ENCODE data around the gene CYLD. TPM values are rescaled to one million over a fixed set of nuclear protein-coding genes. Genes with fewer than 3 reads are reported as not detected.

The CYLD gene
- total and polyA plus RNA-seq, 2 donors (not counting 1 experiment from before 2014, with no cell fraction given) = 30.0 to 160 TPM

DNA sequence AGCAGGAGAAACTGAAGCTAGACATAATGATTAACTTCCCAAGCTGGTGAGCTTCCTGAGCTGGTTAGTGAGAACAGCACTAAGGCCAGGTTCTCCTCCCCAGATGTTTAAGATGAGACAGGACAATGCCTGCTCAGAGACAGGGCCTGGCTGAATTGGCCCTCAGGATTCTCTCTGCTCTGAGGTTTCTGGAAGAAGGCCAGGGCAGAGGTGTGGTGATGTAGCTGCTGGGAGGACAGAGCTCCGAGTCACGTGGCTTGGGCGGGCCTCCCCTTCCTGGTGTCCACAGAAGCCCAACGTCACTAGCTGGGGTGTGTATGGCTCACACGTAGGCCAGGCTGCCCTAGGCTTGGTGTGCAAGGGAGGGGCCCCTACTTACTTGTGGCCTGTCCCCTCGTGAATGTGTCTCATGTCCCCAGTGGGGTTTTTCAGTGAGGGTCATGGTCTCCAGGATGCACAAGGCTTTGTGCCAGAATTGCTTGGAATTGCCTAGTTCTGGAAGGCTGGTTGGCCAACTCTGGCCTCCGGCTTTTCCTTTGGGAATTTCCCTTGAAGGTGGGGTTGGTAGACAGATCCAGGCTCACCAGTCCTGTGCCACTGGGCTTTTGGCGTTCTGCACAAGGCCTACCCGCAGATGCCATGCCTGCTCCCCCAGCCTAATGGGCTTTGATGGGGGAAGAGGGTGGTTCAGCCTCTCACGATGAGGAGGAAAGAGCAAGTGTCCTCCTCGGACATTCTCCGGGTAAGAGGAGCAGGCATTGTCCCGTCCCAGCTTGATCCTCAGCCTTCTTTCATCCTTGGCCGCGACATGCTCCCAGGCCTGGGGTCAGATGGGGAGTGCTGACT, 45.1 kb upstream of the CYLD start:
- ChIA-PET POLR2A (interaction anchor here (0.9 to 1.6 kb wide), 3 partner anchors 13 to 16 kb away, joined by 3 to 10 read pairs (median 3); partner anchors contain the start of gene SNX20), CTCF (interaction anchor here (1.0 to 2.1 kb wide), 4 partner anchors 10 to 16 kb away, joined by 3 to 8 read pairs (median 4); partner anchors contain the start of gene SNX20)
- Histone ChIP-seq H2AFZ (ENCODE audit: insufficient read depth, low read depth, low read length, poor library complexity, severe bottlenecking) (peak overlapping the region; percentile 38), H3K4me2 (replicated peaks; ENCODE audit: low read depth, low read length, poor library complexity, severe bottlenecking) (peak overlapping the region; percentile 81), H4K20me1 (ENCODE audit: control insufficient read depth, insufficient read depth, low read length, poor library complexity, severe bottlenecking) (no peaks in the 10 kb centered on the region), H3K4me1 (ENCODE audit: control insufficient read depth in 2 of 2, insufficient read depth in 2 of 2, low read length in 2 of 2) (peaks cover 43 to 44% of the 10 kb centered on the region in 2 donors), H3K9ac (ENCODE audit: low read length) (no peak overlapping the region), H3K79me2 (ENCODE audit: control insufficient read depth, insufficient read depth, low read length) (no peaks in the 10 kb centered on the region), H3K36me3 (replicated peaks in 1 of 2; ENCODE audit: control extremely low read depth in 1 of 2, control insufficient read depth in 1 of 2, extremely low read depth in 1 of 2, insufficient read depth in 2 of 2, low read length in 1 of 2) (no peaks in the 10 kb centered on the region), H3K4me3 (ENCODE audit: control extremely low read depth in 1 of 5, extremely low read depth in 1 of 5, insufficient read depth in 1 of 5, low read depth in 2 of 5, low read length in 4 of 5) (no peak overlapping the region), H3K27me3 (replicated peaks in 1 of 4; ENCODE audit: control extremely low read depth in 1 of 4, control insufficient read depth in 3 of 4, insufficient read depth in 4 of 4, low read length in 3 of 4) (no peaks in the 10 kb centered on the region), H3K9me3 (ENCODE audit: control extremely low read depth in 1 of 3, control insufficient read depth in 2 of 3, insufficient read depth in 1 of 3, low read length in 2 of 3) (no peaks in the 10 kb centered on the region), H3K27ac (ENCODE audit: low read length in 2 of 2) (peak overlapping the region in 1 of 2 donors; percentile 39)
- H3K27me3 Mint-ChIP-seq = no peaks in the 10 kb centered on the region
- intact Hi-C loops (cut with micrococcal nuclease) = no loop called here
- no peaks in the 10 kb centered on the region for H3K9me3 Mint-ChIP-seq (ENCODE audit: insufficient read depth)
- peak overlapping the region; percentile 85 for H3K27ac Mint-ChIP-seq
- TF ChIP-seq, protein P1, sequence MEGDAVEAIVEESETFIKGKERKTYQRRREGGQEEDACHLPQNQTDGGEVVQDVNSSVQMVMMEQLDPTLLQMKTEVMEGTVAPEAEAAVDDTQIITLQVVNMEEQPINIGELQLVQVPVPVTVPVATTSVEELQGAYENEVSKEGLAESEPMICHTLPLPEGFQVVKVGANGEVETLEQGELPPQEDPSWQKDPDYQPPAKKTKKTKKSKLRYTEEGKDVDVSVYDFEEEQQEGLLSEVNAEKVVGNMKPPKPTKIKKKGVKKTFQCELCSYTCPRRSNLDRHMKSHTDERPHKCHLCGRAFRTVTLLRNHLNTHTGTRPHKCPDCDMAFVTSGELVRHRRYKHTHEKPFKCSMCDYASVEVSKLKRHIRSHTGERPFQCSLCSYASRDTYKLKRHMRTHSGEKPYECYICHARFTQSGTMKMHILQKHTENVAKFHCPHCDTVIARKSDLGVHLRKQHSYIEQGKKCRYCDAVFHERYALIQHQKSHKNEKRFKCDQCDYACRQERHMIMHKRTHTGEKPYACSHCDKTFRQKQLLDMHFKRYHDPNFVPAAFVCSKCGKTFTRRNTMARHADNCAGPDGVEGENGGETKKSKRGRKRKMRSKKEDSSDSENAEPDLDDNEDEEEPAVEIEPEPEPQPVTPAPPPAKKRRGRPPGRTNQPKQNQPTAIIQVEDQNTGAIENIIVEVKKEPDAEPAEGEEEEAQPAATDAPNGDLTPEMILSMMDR (IDR thresholded peaks at IDR 0.05) = no peak
- TF ChIP-seq EZH2 (IDR thresholded peaks at IDR 0.05; ENCODE audit: borderline replicate concordance, insufficient read depth, low read depth, low read length, poor library complexity, severe bottlenecking) = no peak
- ATAC-seq (ENCODE audit: low read depth) (no peak), DNase-seq (no peak)
- WGBS (ENCODE audit: insufficient coverage) = 81% methylated on average over 14 of the region's 15 CpGs
- peak overlapping the region; percentile 29 for H3K4me3 Mint-ChIP-seq
- H3K4me1 Mint-ChIP-seq = peaks cover 63% of the 10 kb centered on the region

DNA sequence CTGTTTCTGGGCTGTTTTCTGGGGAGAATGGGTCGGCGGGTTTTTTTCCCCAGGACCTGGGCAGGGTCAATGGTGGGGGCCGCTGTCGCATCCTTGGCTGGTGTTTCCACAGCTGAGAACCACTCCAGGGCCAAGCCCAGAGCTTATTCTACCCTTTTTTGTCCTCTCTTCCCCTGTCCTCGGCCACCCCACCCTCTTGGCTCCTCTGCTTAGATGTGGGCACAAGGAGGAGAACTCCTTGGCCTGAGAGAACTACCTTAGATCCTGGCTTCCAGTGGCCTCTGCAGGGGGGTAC, 44.5 kb upstream of the CYLD start:
- H3K4me3 ChIP-seq (ENCODE audit: control extremely low read depth in 1 of 5, extremely low read depth in 1 of 5, insufficient read depth in 1 of 5, low read depth in 2 of 5, low read length in 4 of 5) = peak overlapping the region in 1 of 5 experiments; percentile 64
- H2AFZ ChIP-seq (ENCODE audit: insufficient read depth, low read depth, low read length, poor library complexity, severe bottlenecking) = peak overlapping the region; percentile 70
- WGBS (ENCODE audit: insufficient coverage) = 100% methylated on average over 3 of the region's 5 CpGs
- H3K9me3 Mint-ChIP-seq (ENCODE audit: insufficient read depth) = no peaks in the 10 kb centered on the region
- H3K27me3 ChIP-seq (replicated peaks in 1 of 4; ENCODE audit: control extremely low read depth in 1 of 4, control insufficient read depth in 3 of 4, insufficient read depth in 4 of 4, low read length in 3 of 4) = no peaks in the 10 kb centered on the region
- peak overlapping the region; percentile 86 for H3K4me3 Mint-ChIP-seq
- H3K27ac Mint-ChIP-seq = peak overlapping the region; percentile 85
- ChIA-PET CTCF (interaction anchor here (1.0 to 2.1 kb wide), 3 partner anchors 10 to 16 kb away, joined by 4 to 8 read pairs (median 5); partner anchors contain the start of gene SNX20), POLR2A (interaction anchor here (0.8 to 1.6 kb wide), 4 partner anchors 11 to 44 kb away, joined by 3 to 10 read pairs (median 4); partner anchors contain the start of genes CYLD and SNX20)
- DNase-seq (no peak), ATAC-seq (ENCODE audit: low read depth) (no peak)
- intact Hi-C loops (cut with micrococcal nuclease) = no loop called here
- TF ChIP-seq, protein P1 (IDR thresholded peaks at IDR 0.05) = no peak
- TF ChIP-seq EZH2 (IDR thresholded peaks at IDR 0.05; ENCODE audit: borderline replicate concordance, insufficient read depth, low read depth, low read length, poor library complexity, severe bottlenecking) = no peak
- H3K9ac ChIP-seq (ENCODE audit: low read length) = peak overlapping the region; percentile 65
- no peaks in the 10 kb centered on the region for H3K9me3 ChIP-seq (ENCODE audit: control extremely low read depth in 1 of 3, control insufficient read depth in 2 of 3, insufficient read depth in 1 of 3, low read length in 2 of 3)
- peaks cover 43 to 44% of the 10 kb centered on the region in 2 donors for H3K4me1 ChIP-seq (ENCODE audit: control insufficient read depth in 2 of 2, insufficient read depth in 2 of 2, low read length in 2 of 2)
- no peaks in the 10 kb centered on the region for H3K36me3 ChIP-seq (replicated peaks in 1 of 2; ENCODE audit: control extremely low read depth in 1 of 2, control insufficient read depth in 1 of 2, extremely low read depth in 1 of 2, insufficient read depth in 2 of 2, low read length in 1 of 2)
- peak overlapping the region; percentile 50 to 59 for H3K27ac ChIP-seq (ENCODE audit: low read length in 2 of 2)
- peak overlapping the region; percentile 81 for H3K4me2 ChIP-seq (replicated peaks; ENCODE audit: low read depth, low read length, poor library complexity, severe bottlenecking)
- H3K27me3 Mint-ChIP-seq = no peaks in the 10 kb centered on the region
- H3K79me2 ChIP-seq (ENCODE audit: control insufficient read depth, insufficient read depth, low read length) = no peaks in the 10 kb centered on the region
- peaks cover 61% of the 10 kb centered on the region for H3K4me1 Mint-ChIP-seq
- no peaks in the 10 kb centered on the region for H4K20me1 ChIP-seq (ENCODE audit: control insufficient read depth, insufficient read depth, low read length, poor library complexity, severe bottlenecking)
